HepG2 (cell line): ENCODE measurements around the gene CALM1. TPM values are rescaled to one million over a fixed set of nuclear protein-coding genes. Genes with fewer than 3 reads are reported as not detected.

ENCODE experiments used
- EEA1 ChIP-seq: sonication (generic); formaldehyde crosslinking; IDR thresholded peaks from 2 replicates; pipeline ENCODE4 v1.5.1; 2020; ENCODE audit warnings: mild to moderate bottlenecking, missing genetic modification reagents, borderline replicate concordance
- FOXA3 ChIP-seq: IDR thresholded peaks from 2 replicates; pipeline ENCODE4 v1.6.1; 2016; ENCODE audit warnings: missing genetic modification reagents, missing compliant biosample characterization
- HMGA1 ChIP-seq: sonication (generic); formaldehyde crosslinking; conservative IDR thresholded peaks from 2 replicates; pipeline ENCODE4 v1.4.0; 2020; ENCODE audit warnings: missing genetic modification reagents
- HNRNPH1 ChIP-seq: fragments of 200-400 bp; formaldehyde crosslinking; optimal IDR thresholded peaks from 2 replicates; pipeline ENCODE3; 2017; ENCODE audit warnings: mild to moderate bottlenecking, low read depth, low read length
- MAFF ChIP-seq: IDR thresholded peaks from 2 replicates; pipeline ENCODE4 v1.6.1; 2011; ENCODE audit warnings: low read depth, low read length, improper control_type of control experiment
- SETDB1 ChIP-seq: sonication (generic); formaldehyde crosslinking; IDR thresholded peaks from 2 replicates; pipeline ENCODE4 v1.5.1; 2020; ENCODE audit warnings: missing genetic modification reagents, mild to moderate bottlenecking, borderline replicate concordance
- U2AF2 ChIP-seq: fragments of 200-400 bp; formaldehyde crosslinking; IDR thresholded peaks from 2 replicates; pipeline ENCODE4 v1.6.1; 2017; ENCODE audit warnings: low read depth, mild to moderate bottlenecking, low read length
- ZNF12 ChIP-seq: sonication (generic); formaldehyde crosslinking; IDR thresholded peaks from 2 replicates; pipeline ENCODE4 v1.5.0; 2020; ENCODE audit warnings: missing genetic modification reagents
- polyA plus RNA-seq, 8 experiments: library from polyadenylated mRNA; depleted of rRNA in 3 of 8; stranded (reverse) in 7 of 8; unstranded in 1 of 8; fragments of >200 nt; fragmentation: Illumina TruSeq in 4 of 8; extraction: Trizol in 4 of 8; gene quantifications; 2 replicates each; pipeline versions ENCODE4 v1.2.1 to v1.2.3, GENCODE V29; 2011 to 2016; ENCODE audit warnings: low read depth in 4 of 8, missing spikeins in 1 of 8, mixed read lengths in 1 of 8; ENCODE audit not compliant: insufficient read depth in 1 of 8
- total RNA-seq, 5 experiments: library from RNA; depleted of rRNA; stranded (reverse); fragments of >200 nt; fragmentation: Illumina TruSeq; extraction: Trizol; gene quantifications; 2 replicates each; pipeline ENCODE4 v1.2.3, GENCODE V29; 2016; ENCODE audit warnings: low read depth in 1 of 5
- TF ChIP-seq, protein P1 (sequence below): sonication (generic); formaldehyde crosslinking; IDR thresholded peaks from 2 replicates; pipeline ENCODE4 v1.5.1; 2020; ENCODE audit warnings: mild to moderate bottlenecking, missing genetic modification reagents
- TF ChIP-seq, protein P2 (sequence below): sonication (generic); formaldehyde crosslinking; IDR thresholded peaks from 2 replicates; pipeline ENCODE4 v1.4.0; 2020; ENCODE audit warnings: missing genetic modification reagents, borderline replicate concordance

Gene CALM1
- total and polyA plus RNA-seq, 2 of the 13 experiments (the other 11 are each of a cell fraction or from before 2014, with no cell fraction given): 110 to 238 TPM

DNA sequence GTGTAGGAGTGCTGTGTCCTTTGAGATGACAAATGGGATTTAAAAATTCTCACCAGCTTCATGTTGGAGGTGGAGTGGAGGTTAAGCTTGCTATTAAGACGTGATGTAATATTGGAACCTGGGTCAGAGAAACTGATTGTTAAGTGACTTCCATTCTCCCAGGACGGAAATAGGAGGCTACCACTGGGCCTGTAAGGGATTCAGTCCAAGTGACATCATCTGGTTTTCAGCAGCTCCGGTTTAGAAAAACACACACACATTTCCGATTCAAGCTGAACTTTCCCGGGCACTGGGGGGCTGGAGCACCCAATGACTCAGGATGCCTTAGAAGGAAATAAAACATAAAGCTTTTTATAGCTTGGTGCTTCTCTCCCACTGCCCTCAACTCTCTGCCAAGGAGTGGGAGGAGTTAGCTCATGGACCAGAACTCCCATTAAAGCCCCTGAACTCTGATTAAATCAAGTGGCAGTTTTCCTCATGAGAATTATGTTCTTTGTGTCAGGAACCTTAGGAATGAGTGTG is 12.4 kb downstream of the CALM1 start (continued):
- TF ChIP-seq U2AF2 (no peak), HNRNPH1 (no peak), EEA1 (no peak), MAFF (no peak), SETDB1 (CRISPR knock-in tag) (no peak), ZNF12 (CRISPR knock-in tag) (no peak), HMGA1 (CRISPR knock-in tag) (no peak), FOXA3 (CRISPR knock-in tag) (no peak)
- TF ChIP-seq, protein P1, sequence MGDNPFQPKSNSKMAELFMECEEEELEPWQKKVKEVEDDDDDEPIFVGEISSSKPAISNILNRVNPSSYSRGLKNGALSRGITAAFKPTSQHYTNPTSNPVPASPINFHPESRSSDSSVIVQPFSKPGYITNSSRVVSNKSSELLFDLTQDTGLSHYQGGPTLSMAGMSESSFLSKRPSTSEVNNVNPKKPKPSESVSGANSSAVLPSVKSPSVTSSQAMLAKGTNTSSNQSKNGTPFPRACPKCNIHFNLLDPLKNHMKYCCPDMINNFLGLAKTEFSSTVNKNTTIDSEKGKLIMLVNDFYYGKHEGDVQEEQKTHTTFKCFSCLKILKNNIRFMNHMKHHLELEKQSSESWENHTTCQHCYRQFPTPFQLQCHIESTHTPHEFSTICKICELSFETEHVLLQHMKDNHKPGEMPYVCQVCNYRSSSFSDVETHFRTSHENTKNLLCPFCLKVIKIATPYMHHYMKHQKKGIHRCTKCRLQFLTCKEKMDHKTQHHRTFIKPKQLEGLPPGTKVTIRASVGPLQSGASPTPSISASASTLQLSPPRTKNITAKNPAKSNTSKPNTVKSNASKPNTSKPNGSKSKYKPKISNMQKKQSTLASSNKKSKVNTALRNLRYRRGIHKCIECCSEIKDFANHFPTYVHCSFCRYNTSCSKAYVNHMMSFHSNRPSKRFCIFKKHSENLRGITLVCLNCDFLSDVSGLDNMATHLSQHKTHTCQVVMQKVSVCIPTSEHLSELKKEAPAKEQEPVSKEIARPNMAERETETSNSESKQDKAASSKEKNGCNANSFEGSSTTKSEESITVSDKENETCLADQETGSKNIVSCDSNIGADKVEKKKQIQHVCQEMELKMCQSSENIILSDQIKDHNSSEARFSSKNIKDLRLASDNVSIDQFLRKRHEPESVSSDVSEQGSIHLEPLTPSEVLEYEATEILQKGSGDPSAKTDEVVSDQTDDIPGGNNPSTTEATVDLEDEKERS: no peak
- TF ChIP-seq, protein P2, sequence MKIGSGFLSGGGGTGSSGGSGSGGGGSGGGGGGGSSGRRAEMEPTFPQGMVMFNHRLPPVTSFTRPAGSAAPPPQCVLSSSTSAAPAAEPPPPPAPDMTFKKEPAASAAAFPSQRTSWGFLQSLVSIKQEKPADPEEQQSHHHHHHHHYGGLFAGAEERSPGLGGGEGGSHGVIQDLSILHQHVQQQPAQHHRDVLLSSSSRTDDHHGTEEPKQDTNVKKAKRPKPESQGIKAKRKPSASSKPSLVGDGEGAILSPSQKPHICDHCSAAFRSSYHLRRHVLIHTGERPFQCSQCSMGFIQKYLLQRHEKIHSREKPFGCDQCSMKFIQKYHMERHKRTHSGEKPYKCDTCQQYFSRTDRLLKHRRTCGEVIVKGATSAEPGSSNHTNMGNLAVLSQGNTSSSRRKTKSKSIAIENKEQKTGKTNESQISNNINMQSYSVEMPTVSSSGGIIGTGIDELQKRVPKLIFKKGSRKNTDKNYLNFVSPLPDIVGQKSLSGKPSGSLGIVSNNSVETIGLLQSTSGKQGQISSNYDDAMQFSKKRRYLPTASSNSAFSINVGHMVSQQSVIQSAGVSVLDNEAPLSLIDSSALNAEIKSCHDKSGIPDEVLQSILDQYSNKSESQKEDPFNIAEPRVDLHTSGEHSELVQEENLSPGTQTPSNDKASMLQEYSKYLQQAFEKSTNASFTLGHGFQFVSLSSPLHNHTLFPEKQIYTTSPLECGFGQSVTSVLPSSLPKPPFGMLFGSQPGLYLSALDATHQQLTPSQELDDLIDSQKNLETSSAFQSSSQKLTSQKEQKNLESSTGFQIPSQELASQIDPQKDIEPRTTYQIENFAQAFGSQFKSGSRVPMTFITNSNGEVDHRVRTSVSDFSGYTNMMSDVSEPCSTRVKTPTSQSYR (CRISPR knock-in tag): no peak
